HCT116 (cell line): ENCODE results near the gene CETN1.

Experiments
- ELF1 ChIP-seq: IDR thresholded peaks from 2 replicates; pipeline ENCODE4 v1.6.1; 2012; ENCODE audit warnings: low read depth, borderline replicate concordance
- POLR2A ChIP-seq: IDR thresholded peaks from 2 replicates; pipeline ENCODE4 v1.7.0; 2011; ENCODE audit warnings: borderline replicate concordance; ENCODE audit not compliant: insufficient read depth, insufficient read length; ENCODE audit errors: extremely low read depth
- POLR2AphosphoS5 ChIP-seq: IDR thresholded peaks from 2 replicates; pipeline ENCODE4 v1.6.1; 2011; ENCODE audit warnings: mild to moderate bottlenecking, low read depth, low read length, moderate library complexity
- RAD21 ChIP-seq: IDR thresholded peaks from 2 replicates; pipeline ENCODE4 v1.6.1; 2012; ENCODE audit warnings: low read depth, mild to moderate bottlenecking
- ZNF274 ChIP-seq: fragments of 200-500 bp; sonication (Bioruptor generic); IDR thresholded peaks from 2 replicates; pipeline ENCODE4 v1.6.1; 2014; ENCODE audit warnings: mild to moderate bottlenecking, low read depth, low read length, inconsistent platforms
- TF ChIP-seq, protein P1 (sequence below): IDR thresholded peaks from 2 replicates; pipeline ENCODE4 v1.6.1; 2011; ENCODE audit warnings: mild to moderate bottlenecking, low read length, moderate library complexity; ENCODE audit not compliant: insufficient replicate concordance; ENCODE audit errors: extremely low read depth
- TF ChIP-seq, protein P2 (sequence below), 3 experiments: fragments of 200-600 bp in 1 of 3; sonication (generic) in 1 of 3; IDR thresholded peaks in 2 of 3; conservative IDR thresholded peaks in 1 of 3; 2 replicates each; pipeline ENCODE4 v1.5.1; 2012 to 2017; ENCODE audit warnings: low read depth in 2 of 3, low read length in 2 of 3, antibody characterized with exemption in 1 of 3, borderline replicate concordance in 1 of 3, control low read depth in 1 of 3, mild to moderate bottlenecking in 1 of 3, mixed read lengths in 1 of 3, mixed run types in 1 of 3, moderate library complexity in 1 of 3; ENCODE audit not compliant: insufficient read depth in 1 of 3

DNA sequence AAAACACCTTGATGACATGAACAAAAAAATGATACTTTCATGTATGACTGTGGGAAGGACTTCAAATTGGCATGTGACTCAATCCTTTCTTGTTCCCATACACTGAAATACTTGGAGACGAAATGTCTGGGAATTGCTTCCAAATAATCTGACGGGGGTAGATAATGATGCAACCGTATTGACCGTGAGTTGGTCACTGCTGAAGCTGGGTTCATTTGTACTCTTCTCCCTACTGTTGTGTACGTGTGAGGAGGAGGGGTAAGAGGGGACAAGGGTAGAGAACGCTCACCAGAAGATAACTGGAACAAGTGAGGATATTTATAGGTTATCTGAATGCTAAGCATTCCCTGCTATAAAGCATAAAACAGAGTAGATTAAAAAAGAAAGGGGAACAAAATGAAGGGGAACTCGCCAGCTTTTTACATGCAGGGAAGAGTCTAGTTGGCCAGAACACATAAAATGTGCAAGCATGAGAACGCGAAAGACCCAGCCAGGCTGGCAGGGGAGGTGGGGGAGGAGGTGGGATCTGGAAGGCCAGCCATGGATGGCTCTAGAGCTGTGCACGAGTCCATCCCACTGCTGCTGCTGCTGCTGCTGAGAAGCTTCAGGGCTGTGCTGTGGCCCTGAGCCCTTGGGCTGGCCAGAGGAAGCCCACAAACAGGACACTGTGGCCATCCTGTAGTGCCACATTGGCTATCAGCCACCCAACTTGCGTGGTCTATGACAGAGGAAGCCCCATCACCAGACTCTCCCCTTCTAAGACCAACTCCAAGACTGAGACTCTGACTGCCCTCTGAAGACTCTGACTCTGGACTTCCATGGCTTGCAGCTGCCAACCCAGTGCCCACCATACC lies 15.2 kb upstream of the CETN1 start:
- TF ChIP-seq RAD21 = no peak
- TF ChIP-seq, protein P1, sequence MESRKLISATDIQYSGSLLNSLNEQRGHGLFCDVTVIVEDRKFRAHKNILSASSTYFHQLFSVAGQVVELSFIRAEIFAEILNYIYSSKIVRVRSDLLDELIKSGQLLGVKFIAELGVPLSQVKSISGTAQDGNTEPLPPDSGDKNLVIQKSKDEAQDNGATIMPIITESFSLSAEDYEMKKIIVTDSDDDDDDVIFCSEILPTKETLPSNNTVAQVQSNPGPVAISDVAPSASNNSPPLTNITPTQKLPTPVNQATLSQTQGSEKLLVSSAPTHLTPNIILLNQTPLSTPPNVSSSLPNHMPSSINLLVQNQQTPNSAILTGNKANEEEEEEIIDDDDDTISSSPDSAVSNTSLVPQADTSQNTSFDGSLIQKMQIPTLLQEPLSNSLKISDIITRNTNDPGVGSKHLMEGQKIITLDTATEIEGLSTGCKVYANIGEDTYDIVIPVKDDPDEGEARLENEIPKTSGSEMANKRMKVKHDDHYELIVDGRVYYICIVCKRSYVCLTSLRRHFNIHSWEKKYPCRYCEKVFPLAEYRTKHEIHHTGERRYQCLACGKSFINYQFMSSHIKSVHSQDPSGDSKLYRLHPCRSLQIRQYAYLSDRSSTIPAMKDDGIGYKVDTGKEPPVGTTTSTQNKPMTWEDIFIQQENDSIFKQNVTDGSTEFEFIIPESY = no peak
- TF ChIP-seq POLR2AphosphoS5 = no peak
- TF ChIP-seq, protein P2, sequence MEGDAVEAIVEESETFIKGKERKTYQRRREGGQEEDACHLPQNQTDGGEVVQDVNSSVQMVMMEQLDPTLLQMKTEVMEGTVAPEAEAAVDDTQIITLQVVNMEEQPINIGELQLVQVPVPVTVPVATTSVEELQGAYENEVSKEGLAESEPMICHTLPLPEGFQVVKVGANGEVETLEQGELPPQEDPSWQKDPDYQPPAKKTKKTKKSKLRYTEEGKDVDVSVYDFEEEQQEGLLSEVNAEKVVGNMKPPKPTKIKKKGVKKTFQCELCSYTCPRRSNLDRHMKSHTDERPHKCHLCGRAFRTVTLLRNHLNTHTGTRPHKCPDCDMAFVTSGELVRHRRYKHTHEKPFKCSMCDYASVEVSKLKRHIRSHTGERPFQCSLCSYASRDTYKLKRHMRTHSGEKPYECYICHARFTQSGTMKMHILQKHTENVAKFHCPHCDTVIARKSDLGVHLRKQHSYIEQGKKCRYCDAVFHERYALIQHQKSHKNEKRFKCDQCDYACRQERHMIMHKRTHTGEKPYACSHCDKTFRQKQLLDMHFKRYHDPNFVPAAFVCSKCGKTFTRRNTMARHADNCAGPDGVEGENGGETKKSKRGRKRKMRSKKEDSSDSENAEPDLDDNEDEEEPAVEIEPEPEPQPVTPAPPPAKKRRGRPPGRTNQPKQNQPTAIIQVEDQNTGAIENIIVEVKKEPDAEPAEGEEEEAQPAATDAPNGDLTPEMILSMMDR (IDR thresholded peaks at IDR 0.05 in 2 of 3, conservative IDR thresholded peaks at IDR 0.05 in 1 of 3; ENCODE audit: borderline replicate concordance in 1 of 3, insufficient read depth in 1 of 3, low read depth in 2 of 3, low read length in 2 of 3) = no peak
- no peak for TF ChIP-seq POLR2A
- TF ChIP-seq ELF1 = no peak
- TF ChIP-seq ZNF274 = no peak
